ENCODE measurements around the gene TBC1D3H.
"Not testable (repeated sequence)": the region's sequence is repeated elsewhere in the genome, so short reads cannot be mapped to it uniquely, and the experiment has no call there.

- TF ChIP-seq CTCF (conservative IDR thresholded peaks at IDR 0.05 in 1 of 2, IDR thresholded peaks at IDR 0.05 in 1 of 2; ENCODE audit: extremely low read depth in 1 of 2, insufficient read depth in 1 of 2, low read depth in 1 of 2, low read length in 2 of 2); EZH2 (IDR thresholded peaks at IDR 0.05; ENCODE audit: borderline replicate concordance, low read length): not testable (repeated sequence)
Measured at GRCh38 chr17:36390943-36391645, 2.9 kb upstream of the TBC1D3H start.

Data from mammary epithelial cell (primary cell).